ENCODE data around the gene BRCA2.

BRCA2 gene

DNA sequence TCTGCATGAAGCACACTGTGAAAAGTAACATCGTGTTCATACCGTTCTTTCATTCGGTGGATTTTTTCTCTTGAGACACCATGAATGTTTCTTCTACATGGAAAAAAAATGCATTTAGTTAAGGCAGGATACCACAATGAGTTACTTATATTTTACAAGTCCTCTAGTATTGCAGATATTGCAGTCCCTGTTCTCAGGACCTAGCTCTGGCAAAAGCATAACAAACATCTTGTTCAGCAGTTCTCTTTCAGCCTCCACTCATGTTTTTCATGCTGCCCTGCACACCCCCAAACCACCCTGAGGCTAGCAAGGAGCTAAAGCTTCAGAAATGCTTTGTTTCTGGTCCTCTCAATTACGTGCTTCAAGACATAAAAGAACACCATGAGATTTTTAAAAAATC, 87.8 kb downstream of the BRCA2 start:
- Histone ChIP-seq H3K36me3 (ENCODE audit: insufficient read depth, low read length) (no peaks in the 10 kb centered on the region), H3K9ac (ENCODE audit: low read depth, low read length) (no peak overlapping the region), H3K4me3 (ENCODE audit: low read length) (no peak overlapping the region), H3K9me3 (replicated peaks; ENCODE audit: low read length) (no peaks in the 10 kb centered on the region), H3K27me3 (ENCODE audit: control insufficient read depth, insufficient read depth, low read length) (no peaks in the 10 kb centered on the region), H3K4me2 (ENCODE audit: low read length) (no peak overlapping the region), H3K4me1 (ENCODE audit: control insufficient read depth, insufficient read depth, low read length) (no peaks in the 10 kb centered on the region)

DNA sequence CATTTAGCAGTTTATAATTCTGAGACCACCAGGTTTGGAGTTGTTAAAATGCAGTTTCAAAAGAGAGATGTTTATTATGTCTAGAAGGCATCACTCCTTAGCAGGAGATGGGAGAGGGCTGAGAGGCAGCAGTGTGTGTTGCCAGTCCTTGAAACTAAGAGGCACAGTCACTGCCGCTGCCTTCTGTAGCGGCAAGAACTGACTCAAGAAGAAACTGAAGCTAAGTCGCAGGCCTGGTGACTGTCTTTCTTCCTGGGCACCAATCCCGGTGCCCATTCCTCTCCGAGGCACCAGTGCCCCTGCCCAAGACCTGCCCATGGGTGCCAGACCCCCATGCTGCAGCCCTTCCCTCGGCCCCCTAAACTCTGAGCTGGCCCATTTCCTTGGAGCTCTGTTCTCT, 92.5 kb downstream of the BRCA2 start:
- no peak overlapping the region for H3K4me3 ChIP-seq (ENCODE audit: low read length)
- H3K9ac ChIP-seq (ENCODE audit: low read depth, low read length) = no peak overlapping the region
- no peaks in the 10 kb centered on the region for H3K27me3 ChIP-seq (ENCODE audit: control insufficient read depth, insufficient read depth, low read length)
- H3K4me2 ChIP-seq (ENCODE audit: low read length) = no peak overlapping the region
- no peaks in the 10 kb centered on the region for H3K36me3 ChIP-seq (ENCODE audit: insufficient read depth, low read length)
- H3K9me3 ChIP-seq (replicated peaks; ENCODE audit: low read length) = no peaks in the 10 kb centered on the region
- H3K4me1 ChIP-seq (ENCODE audit: control insufficient read depth, insufficient read depth, low read length) = no peaks in the 10 kb centered on the region

DNA sequence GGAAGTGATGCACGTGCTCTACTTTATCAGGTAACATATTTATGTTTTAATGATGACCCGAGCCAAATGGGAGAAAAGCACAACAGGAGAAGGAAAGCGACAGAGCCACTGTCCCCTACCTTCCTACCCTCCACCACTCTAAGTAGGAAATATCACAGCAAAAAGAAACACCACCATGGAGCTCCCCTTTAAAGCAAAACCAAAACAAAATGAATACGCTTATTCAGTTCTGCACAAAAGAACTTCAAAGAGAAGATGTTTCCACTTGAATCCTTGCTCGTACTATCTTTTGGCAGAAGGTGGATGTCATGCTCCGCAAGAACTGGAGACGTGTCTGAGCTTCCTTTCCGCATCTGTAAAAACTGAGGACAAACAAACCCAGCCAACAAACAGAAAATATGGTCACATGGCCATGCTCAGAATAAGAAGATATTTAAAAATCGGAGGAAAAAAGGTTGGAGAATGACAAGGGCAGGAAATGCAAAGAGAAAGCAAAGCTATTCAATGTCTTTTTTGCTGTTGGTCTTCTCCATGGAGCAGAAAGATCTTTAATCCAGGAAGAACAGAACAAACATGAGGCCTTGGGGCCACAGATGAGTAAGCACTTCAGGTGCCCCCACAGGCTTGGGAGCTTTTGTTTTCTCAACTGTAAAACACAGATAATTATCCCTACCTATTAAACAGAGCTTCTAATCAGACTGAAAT, 93.1 kb downstream of the BRCA2 start:
- no peak overlapping the region for H3K4me2 ChIP-seq (ENCODE audit: low read length)
- H3K4me1 ChIP-seq (ENCODE audit: control insufficient read depth, insufficient read depth, low read length) = no peaks in the 10 kb centered on the region
- H3K27me3 ChIP-seq (ENCODE audit: control insufficient read depth, insufficient read depth, low read length) = no peaks in the 10 kb centered on the region
- H3K4me3 ChIP-seq (ENCODE audit: low read length) = no peak overlapping the region
- no peaks in the 10 kb centered on the region for H3K9me3 ChIP-seq (replicated peaks; ENCODE audit: low read length)
- no peaks in the 10 kb centered on the region for H3K36me3 ChIP-seq (ENCODE audit: insufficient read depth, low read length)
- H3K9ac ChIP-seq (ENCODE audit: low read depth, low read length) = no peak overlapping the region

DNA sequence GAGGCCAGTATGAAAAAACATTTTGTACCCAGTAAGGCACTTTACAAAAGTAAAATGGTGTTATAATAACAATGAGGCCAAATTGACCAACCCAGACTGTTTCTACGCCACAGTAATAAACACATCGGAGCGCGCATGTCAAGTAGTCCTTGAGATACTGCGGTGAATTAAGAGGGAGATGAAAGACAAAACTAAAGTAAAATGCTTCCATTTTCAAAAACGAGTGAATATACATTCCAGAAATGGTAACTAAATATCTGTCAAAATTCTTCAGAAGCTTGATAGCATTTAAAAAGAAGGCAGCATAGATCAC, 93.6 kb downstream of the BRCA2 start:
- Histone ChIP-seq H3K27me3 (ENCODE audit: control insufficient read depth, insufficient read depth, low read length) (no peaks in the 10 kb centered on the region), H3K9me3 (replicated peaks; ENCODE audit: low read length) (no peaks in the 10 kb centered on the region), H3K9ac (ENCODE audit: low read depth, low read length) (no peak overlapping the region), H3K4me3 (ENCODE audit: low read length) (no peak overlapping the region), H3K4me1 (ENCODE audit: control insufficient read depth, insufficient read depth, low read length) (no peaks in the 10 kb centered on the region), H3K4me2 (ENCODE audit: low read length) (no peak overlapping the region), H3K36me3 (ENCODE audit: insufficient read depth, low read length) (no peaks in the 10 kb centered on the region)

DNA sequence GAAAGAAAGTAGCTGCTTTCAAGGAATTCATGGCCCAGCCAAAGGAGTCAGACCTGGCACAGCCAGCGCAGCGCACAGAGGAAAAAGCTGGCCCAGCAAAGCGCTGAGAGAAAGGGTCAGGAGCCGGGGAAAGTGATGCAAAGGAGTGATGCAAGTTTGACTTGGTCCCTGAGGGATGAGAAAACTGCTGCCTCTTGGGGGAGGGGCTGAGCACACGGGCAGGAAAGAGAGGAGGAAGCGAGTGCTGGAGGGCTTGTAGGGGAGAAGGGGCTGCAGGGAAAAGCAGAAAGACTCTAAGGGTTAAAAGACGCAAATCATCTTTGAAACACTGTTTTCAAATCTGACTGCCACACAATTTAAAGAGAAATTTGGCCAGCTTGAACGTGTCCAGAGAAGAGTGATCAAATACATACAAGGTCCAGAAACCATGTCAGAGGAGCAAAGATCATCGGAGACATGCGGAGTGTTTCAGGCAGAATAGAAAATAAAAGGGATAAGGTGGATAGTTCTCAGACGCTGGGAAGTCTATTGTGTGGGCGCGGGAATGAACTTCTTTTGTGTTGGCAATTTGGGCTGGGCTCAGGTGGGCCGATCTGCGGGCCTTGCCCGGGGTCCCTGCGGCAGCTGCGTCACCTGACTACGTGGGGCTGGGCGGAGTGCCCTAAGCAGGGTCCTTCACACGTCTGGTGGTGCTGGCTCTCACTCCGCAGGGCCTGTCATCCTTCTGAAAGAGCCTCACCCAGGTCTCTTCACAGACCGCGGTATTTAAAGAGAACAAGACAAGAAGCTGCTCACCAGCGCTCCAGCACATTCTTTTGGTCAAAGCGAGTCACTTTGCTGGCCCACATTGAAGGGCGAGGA, 94.5 kb downstream of the BRCA2 start:
- H3K9me3 ChIP-seq (replicated peaks; ENCODE audit: low read length) = no peaks in the 10 kb centered on the region
- no peaks in the 10 kb centered on the region for H3K27me3 ChIP-seq (ENCODE audit: control insufficient read depth, insufficient read depth, low read length)
- H3K36me3 ChIP-seq (ENCODE audit: insufficient read depth, low read length) = no peaks in the 10 kb centered on the region
- H3K9ac ChIP-seq (ENCODE audit: low read depth, low read length) = no peak overlapping the region
- no peak overlapping the region for H3K4me3 ChIP-seq (ENCODE audit: low read length)
- no peaks in the 10 kb centered on the region for H3K4me1 ChIP-seq (ENCODE audit: control insufficient read depth, insufficient read depth, low read length)
- no peak overlapping the region for H3K4me2 ChIP-seq (ENCODE audit: low read length)

DNA sequence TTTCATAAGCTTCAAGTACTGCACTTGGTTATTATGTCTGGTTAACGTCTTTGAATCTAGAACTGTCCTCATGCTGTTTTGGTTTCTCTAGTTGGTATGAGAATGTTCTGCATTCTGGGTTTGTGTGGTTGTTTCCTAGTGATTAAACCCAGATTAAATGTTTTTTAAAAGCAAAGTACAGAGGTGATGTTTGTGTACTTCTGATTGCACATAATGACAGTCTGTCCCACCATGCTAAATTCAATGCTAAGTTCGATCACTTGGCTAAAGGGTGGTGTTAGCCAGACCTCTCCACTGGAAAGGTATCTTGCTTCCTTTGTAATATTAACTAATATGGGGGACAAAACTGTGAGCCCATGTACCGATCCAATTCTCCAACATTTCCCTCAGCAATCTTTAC, 98.0 kb downstream of the BRCA2 start:
- no peak overlapping the region for H3K4me2 ChIP-seq (ENCODE audit: low read length)
- H3K27me3 ChIP-seq (ENCODE audit: control insufficient read depth, insufficient read depth, low read length) = no peaks in the 10 kb centered on the region
- H3K4me1 ChIP-seq (ENCODE audit: control insufficient read depth, insufficient read depth, low read length) = no peaks in the 10 kb centered on the region
- no peak overlapping the region for H3K4me3 ChIP-seq (ENCODE audit: low read length)
- no peaks in the 10 kb centered on the region for H3K9me3 ChIP-seq (replicated peaks; ENCODE audit: low read length)
- H3K36me3 ChIP-seq (ENCODE audit: insufficient read depth, low read length) = no peaks in the 10 kb centered on the region
- no peak overlapping the region for H3K9ac ChIP-seq (ENCODE audit: low read depth, low read length)

DNA sequence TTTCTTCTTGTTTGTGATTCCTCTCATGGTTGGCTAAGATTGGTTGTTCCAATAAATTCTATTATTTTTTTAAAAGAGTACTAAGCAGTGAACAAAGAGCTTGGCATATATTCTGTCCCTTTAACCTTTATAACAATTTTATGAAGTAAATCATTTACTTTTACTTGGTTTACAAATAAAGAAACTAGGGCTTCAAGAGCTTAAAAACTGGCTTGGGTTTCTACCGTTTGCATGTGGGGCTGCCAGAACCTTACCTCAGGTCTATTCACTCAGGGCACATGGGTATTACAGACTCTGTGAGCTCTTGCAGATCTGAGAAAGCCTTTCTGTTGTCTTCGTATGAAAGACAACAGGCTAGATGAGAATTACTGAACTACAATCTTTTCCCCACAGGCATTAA, 99.3 kb downstream of the BRCA2 start:
- H3K9me3 ChIP-seq (replicated peaks; ENCODE audit: low read length) = no peaks in the 10 kb centered on the region
- no peak overlapping the region for H3K9ac ChIP-seq (ENCODE audit: low read depth, low read length)
- no peak overlapping the region for H3K4me2 ChIP-seq (ENCODE audit: low read length)
- no peaks in the 10 kb centered on the region for H3K36me3 ChIP-seq (ENCODE audit: insufficient read depth, low read length)
- no peaks in the 10 kb centered on the region for H3K27me3 ChIP-seq (ENCODE audit: control insufficient read depth, insufficient read depth, low read length)
- no peaks in the 10 kb centered on the region for H3K4me1 ChIP-seq (ENCODE audit: control insufficient read depth, insufficient read depth, low read length)
- H3K4me3 ChIP-seq (ENCODE audit: low read length) = no peak overlapping the region

DNA sequence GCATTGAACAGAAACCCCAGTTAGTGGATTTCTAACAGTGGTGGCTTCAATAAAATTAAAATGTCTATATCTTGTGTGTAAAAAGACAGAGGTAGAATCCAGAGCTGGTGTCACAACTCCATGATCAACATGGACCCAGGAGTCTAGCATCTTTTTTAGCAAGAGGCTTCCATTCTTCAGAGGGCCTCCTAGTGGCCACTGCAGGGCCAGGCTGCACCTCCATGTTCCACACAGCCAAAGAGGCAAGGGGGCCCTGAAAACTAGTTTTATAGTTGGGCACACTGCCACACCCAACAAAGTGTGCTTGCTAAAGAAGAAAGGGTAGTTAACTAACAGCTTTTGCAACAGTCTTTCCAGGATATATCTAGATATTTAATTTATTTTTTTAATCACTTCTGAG, 99.7 kb downstream of the BRCA2 start:
- no peaks in the 10 kb centered on the region for H3K27me3 ChIP-seq (ENCODE audit: control insufficient read depth, insufficient read depth, low read length)
- no peak overlapping the region for H3K4me2 ChIP-seq (ENCODE audit: low read length)
- H3K9ac ChIP-seq (ENCODE audit: low read depth, low read length) = no peak overlapping the region
- no peak overlapping the region for H3K4me3 ChIP-seq (ENCODE audit: low read length)
- H3K4me1 ChIP-seq (ENCODE audit: control insufficient read depth, insufficient read depth, low read length) = no peaks in the 10 kb centered on the region
- no peaks in the 10 kb centered on the region for H3K36me3 ChIP-seq (ENCODE audit: insufficient read depth, low read length)
- H3K9me3 ChIP-seq (replicated peaks; ENCODE audit: low read length) = peaks cover 3% of the 10 kb centered on the region

DNA sequence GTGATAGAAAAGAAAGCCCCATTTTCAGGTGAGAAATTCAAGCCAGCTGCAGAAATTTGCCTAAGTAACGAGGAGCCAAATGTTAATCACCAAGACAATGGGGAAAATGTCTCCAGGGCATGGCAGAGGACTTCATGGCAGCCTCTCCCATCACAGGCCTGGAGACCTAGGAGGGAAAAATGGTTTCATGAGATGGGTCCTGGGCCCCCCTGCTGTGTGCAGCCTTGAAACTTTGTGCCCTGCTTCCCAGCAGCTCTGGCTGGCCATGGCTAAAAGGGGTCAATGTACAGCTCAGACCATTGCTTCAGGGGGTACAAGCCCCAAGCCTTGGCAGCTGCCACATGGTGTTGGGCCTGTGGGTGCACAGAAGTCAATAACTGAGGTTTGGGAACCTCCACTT, 102.7 kb downstream of the BRCA2 start:
- Histone ChIP-seq H3K4me2 (ENCODE audit: low read length) (no peak overlapping the region), H3K4me3 (ENCODE audit: low read length) (no peak overlapping the region), H3K27me3 (ENCODE audit: control insufficient read depth, insufficient read depth, low read length) (no peaks in the 10 kb centered on the region), H3K9me3 (replicated peaks; ENCODE audit: low read length) (peaks cover 3% of the 10 kb centered on the region), H3K4me1 (ENCODE audit: control insufficient read depth, insufficient read depth, low read length) (no peaks in the 10 kb centered on the region), H3K9ac (ENCODE audit: low read depth, low read length) (no peak overlapping the region), H3K36me3 (ENCODE audit: insufficient read depth, low read length) (no peaks in the 10 kb centered on the region)

DNA sequence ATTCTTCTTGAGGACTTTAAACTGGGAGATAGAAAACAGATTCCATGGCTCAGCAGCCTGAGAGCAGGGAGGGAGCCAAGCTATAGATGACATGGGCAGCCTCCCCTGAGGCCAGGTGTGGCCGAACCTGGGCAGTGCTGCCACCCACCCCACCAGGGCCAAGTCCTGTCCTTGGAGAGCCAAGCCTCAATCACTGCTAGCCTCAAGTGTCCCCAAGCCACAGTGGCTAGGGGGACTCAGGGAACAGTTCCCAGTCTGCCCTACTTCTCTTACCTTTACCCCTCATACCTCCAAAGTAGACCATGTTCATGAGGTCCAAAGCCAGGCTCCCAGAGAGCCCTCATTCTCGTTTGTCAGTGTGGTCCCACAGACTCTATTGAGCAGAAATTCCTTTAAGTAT, 104.6 kb downstream of the BRCA2 start:
- Histone ChIP-seq H3K9me3 (replicated peaks; ENCODE audit: low read length) (peaks cover 3% of the 10 kb centered on the region), H3K4me3 (ENCODE audit: low read length) (no peak overlapping the region), H3K4me2 (ENCODE audit: low read length) (no peak overlapping the region), H3K9ac (ENCODE audit: low read depth, low read length) (no peak overlapping the region), H3K27me3 (ENCODE audit: control insufficient read depth, insufficient read depth, low read length) (no peaks in the 10 kb centered on the region), H3K4me1 (ENCODE audit: control insufficient read depth, insufficient read depth, low read length) (no peaks in the 10 kb centered on the region), H3K36me3 (ENCODE audit: insufficient read depth, low read length) (no peaks in the 10 kb centered on the region)

DNA sequence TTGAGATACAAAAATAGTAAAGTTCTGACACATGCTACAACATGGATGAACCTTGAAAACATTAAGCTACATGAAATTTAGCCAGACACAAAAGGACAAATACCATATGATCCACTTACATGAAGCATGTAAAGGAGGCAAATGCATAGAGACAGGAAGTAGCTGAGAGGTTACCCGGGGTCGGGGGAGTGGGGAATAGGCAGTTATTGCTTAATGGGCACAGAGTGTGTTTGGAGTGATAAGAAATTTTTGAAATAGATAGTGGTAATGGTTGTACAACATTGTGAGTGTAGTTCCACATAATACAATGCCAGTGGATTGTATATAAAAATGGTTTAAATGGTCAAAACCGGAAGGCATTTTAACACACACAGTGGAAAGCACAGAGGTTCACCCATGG, 108.3 kb downstream of the BRCA2 start:
- Histone ChIP-seq H3K27me3 (ENCODE audit: control insufficient read depth, insufficient read depth, low read length) (no peaks in the 10 kb centered on the region), H3K4me2 (ENCODE audit: low read length) (no peak overlapping the region), H3K36me3 (ENCODE audit: insufficient read depth, low read length) (no peaks in the 10 kb centered on the region), H3K4me3 (ENCODE audit: low read length) (no peak overlapping the region), H3K9me3 (replicated peaks; ENCODE audit: low read length) (peaks cover 3% of the 10 kb centered on the region), H3K4me1 (ENCODE audit: control insufficient read depth, insufficient read depth, low read length) (peaks cover 20% of the 10 kb centered on the region), H3K9ac (ENCODE audit: low read depth, low read length) (no peak overlapping the region)

DNA sequence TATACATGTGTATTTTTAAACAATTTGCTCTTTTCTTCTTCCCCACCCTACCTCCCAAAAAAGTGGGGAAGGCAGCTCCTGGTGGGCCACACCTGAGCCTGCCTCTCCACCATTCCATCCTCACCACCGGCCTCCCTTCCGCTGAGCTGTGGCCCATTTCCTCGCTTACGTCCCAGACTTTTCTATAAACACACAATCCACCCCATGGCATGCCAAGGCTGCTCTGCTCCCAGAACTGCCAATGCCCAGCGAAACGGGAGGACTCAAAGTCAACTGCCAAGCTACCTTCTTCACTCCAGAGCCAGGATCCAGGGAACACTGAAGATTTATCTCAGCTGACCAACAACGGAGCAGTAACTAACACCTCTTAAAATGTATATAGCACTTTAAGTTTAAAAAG, 109.8 kb downstream of the BRCA2 start:
- Histone ChIP-seq H3K9me3 (replicated peaks; ENCODE audit: low read length) (no peaks in the 10 kb centered on the region), H3K36me3 (ENCODE audit: insufficient read depth, low read length) (no peaks in the 10 kb centered on the region), H3K4me2 (ENCODE audit: low read length) (no peak overlapping the region), H3K9ac (ENCODE audit: low read depth, low read length) (no peak overlapping the region), H3K4me3 (ENCODE audit: low read length) (no peak overlapping the region), H3K27me3 (ENCODE audit: control insufficient read depth, insufficient read depth, low read length) (no peaks in the 10 kb centered on the region), H3K4me1 (ENCODE audit: control insufficient read depth, insufficient read depth, low read length) (peaks cover 20% of the 10 kb centered on the region)

All from skeletal muscle satellite cell (primary cell).